Stimulated activated CD4-positive, alpha-beta T cell treated with anti-CD3 and anti-CD28 coated beads, TNF-alpha, amount 100 ng/mL, for 24 hours (primary cell): ENCODE data around the gene PKNOX2.

ENCODE experiments used
- DNase-seq, 3 experiments: peaks; one replicate each; pipeline ENCODE4 v3.0.0-alpha.2; 2020; ENCODE audit warnings: low read depth in 3 of 3

PKNOX2 gene

GRCh38 chr11:125380756-125381445, 216.3 kb downstream of the PKNOX2 start:
- no peak for DNase-seq

- DNase-seq: no peak
Observed at GRCh38 chr11:125381499-125382044, 217.0 kb downstream of the PKNOX2 start.

GRCh38 chr11:125382314-125382791, 217.8 kb downstream of the PKNOX2 start:
- no peak for DNase-seq

GRCh38 chr11:125382822-125383221, 218.3 kb downstream of the PKNOX2 start:
- no peak for DNase-seq

DNA sequence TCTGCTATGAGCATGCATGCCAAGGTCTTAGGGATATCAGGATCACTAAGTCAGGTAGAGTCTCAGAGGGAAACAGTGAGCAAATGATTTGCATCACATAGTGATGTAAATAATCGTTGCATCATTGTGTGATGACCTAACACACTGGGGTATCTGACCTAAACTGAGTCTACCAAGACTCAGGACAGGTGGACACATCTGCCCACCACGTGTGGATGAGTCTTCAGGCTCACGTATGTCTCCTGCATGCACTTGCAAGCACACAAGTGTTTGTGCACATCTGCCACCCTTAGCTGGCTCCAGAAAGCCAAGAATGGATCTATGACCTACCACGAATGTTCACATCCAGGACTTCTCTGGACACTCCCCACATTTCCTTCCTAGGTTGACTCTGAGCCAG, 220.3 kb downstream of the PKNOX2 start:
- no peak for DNase-seq

DNA sequence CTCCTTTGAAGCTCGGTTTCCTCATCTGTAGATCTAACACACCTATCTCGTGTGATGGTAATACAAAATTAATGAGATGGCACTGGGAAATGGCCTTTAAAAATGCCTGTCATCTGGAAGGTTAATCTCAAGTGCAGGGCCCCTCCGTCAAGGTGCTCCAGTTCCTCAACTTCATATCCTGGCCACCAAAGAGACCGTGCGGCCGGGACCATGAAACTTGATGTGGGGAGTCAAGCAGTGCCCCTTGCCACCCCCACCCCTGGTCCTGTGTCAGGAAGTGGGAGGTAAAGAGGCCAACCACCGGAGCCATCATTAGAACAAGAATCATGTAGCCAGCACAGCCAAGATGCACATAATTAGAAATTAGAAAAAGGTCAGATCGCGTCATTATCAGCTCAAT, 223.3 kb downstream of the PKNOX2 start:
- no peak for DNase-seq

GRCh38 chr11:125388611-125389010, 224.1 kb downstream of the PKNOX2 start:
- no peak for DNase-seq

DNA sequence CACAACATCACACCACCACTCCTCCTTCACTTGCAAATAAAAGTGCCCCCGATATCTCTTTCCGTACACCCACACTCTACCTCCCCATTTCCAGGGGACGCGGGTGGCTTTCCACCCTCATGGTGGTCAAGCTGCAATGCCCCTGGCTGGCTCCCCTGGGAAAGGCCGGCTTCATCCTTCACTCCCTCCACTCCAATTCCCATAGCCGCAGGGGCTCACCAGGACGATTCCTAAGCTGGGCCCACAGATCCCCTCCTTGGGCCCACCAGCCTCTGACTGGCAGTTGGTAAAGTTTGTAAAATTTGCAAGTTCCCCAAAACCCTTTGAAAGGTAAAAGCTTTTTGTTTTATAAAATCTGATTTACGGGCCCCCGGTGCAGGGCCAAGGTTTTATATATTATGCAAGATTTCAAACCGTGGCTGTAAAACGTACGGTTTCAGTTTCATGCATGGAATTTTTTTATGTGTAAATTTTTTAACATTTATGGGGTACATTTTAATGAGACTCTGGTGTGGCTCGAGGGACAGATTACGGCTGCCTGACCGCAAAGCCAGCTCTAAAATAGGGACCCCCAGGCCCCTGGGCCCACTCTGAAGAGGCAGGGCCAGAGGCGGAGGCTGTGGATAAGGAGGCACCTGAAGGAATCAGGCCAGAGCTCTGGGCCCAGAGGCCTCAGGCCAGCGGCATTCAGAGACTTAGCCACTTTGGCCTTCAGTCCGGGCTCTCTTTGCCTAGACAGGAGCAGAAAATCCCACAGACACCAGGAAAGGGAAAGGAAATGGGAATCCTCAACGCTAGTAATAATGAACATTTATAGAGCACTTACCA, 225.0 kb downstream of the PKNOX2 start:
- no peak for DNase-seq

- DNase-seq: no peak
Observed at GRCh38 chr11:125390946-125391345, 226.4 kb downstream of the PKNOX2 start.

- no peak for DNase-seq
Observed at GRCh38 chr11:125393331-125393730, 228.8 kb downstream of the PKNOX2 start.

DNA sequence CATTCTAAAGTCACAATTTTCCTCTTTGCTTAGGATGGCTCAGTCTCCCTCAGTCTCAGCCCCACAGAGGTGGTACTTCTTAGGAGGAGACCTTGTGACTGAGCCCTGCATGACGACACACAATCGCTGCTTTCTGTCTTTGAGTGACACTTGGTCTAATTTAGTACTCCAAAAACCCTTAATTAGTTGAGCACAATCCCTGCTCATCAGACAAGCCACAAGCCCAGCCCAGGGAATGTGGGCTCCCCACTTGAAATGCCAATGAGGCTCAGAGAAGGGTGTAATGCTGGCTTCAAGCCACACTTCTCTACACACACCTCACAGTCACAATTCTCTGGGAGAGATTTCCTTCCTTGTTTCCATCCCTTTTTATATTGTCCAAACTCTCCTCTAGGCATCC, 229.7 kb downstream of the PKNOX2 start:
- DNase-seq: no peak

DNA sequence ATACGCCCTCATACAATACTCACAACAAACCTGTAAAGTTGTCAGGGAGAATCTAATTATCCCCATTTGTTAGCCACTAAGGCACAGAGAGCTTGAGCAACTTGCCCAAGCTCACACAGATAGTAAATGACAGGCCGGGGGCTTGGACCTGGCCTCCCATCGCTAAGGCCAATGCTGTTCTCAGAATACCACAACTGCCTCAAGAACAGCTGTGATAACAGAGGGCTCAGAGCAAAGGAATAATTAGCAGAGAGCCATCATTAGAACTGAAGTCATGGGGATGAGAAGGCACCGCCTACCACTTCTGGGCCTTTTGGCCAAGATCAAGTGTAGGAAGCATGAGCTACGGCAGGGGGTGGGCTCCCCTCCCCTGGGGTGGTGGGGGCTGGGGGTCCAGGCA, 232.9 kb downstream of the PKNOX2 start:
- DNase-seq: no peak

DNA sequence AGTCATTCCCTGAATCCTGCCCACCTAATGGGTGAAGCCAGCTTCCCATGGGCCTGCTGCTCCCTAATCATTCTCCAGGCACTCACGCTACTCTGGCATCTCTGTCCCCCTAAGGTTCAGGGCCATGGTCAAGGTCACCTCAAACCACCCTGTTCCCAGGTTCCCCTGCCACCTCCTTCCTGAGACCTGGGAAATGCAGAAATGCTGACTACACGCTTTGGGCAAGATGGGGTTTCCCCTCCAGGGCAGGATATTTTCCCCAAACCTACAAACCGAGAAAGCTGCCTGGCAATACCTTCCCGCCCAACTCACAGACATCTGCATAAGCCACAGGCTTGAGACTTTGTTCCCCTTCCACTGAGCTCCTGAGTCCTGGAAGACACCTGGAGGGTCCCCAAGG, 233.9 kb downstream of the PKNOX2 start:
- no peak for DNase-seq

GRCh38 chr11:125398994-125399640, 234.6 kb downstream of the PKNOX2 start:
- DNase-seq: no peak

DNA sequence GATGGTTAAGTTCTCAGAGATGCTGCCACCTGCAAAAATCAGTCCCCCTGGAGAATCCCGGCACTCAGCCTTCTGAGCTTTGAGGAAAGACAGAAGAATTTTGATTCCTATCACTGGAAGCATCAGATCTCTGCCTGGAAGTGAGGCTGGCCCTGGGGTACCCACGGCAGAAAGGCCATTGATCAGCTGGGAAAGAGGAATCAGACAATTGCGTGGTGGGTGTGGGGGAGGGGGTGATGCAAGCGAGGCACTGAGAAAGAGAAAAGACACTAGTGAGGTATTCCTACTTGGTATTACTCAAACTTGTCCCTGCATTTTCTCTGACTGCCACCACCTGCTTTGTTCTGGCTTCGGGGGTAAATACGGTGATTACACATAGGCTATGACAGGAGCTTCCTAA, 235.4 kb downstream of the PKNOX2 start:
- DNase-seq: no peak

GRCh38 chr11:125401235-125401634, 236.7 kb downstream of the PKNOX2 start:
- DNase-seq: no peak

DNA sequence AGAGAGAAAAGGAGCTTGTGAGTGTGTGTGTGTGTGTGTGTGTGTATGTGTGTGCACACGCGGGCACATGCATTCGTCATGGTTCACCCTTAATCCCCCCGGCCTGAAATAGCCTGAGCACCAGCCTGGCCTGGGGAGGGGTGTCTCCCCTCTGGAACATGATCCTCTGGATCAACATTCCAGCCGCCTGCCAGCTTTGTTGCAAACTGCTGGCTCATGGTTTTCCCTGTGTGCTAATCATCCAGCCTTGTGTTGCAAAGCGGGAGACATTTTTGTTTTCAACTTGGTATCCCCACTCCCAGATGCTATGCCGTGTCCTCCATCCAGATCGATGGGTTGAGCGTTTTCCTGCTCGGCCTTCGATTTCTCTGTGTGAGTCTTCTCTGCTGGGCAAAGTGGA, 237.2 kb downstream of the PKNOX2 start:
- DNase-seq: no peak

DNA sequence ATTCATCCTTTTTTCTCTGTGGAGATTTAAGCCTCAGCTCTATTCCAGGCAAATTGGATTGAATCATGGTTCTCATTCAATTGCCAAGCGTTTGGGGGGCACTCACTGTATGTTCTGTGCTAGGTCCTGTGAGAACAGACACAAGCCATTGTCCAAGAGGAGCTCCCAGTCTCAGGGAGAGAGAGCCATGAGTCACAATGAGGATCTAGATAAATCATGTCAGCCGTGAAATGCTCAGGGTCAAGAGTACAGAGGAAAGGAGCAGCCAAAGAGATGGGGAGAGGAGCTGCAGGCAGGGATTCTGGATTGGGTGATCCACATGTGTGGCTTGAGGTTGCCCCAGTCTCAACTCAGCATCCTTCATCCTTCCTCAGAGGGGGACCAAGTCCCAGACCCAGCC, 237.9 kb downstream of the PKNOX2 start:
- no peak for DNase-seq

- no peak for DNase-seq
Observed at GRCh38 chr11:125404157-125404810, 239.7 kb downstream of the PKNOX2 start.

DNA sequence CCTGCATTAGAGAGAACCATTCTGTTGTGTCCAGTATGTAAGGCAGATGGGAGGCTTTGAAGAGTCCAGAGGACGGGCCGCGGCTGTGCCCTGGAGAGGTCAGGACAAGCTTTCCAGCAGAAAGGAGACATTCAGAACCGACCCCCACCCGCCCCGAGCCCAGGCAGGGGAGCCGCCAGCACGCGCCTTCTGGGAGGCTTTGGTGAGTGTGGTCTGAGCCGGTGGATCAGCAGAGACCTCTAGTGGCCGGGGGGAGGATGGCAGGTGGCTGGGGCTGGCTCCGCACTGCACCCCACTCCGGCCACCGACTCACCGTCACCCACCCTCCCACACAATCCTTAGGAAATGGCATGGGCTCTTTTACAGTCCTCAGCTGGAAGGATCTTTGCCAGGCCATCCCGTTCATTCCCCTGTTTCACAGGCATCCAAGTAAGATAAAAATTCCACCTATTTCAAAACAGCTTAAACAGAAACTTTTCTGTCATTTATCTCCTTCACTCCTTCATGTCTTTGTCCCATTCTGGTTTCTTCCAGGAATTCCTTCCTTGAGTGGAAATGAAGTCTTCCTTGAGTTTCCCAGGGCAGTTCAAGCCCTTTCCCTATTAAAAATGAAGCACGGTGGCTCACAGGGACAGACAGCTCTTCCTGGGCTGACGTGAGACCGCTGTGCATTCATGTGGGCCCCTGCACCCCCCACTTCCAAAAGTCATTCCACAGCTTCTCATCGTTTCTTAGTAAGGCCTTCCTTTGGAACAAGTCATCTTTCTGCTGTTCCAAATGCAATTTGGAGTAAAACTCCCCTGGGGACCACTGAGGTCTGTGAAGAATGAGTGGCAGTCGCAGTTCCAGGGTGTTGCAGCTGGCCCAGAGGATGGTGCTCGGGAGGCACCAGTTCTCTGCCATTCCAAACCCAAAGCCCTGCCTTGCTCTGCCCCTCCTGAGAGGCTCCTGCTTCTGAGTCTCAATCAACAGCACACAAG, 240.6 kb downstream of the PKNOX2 start:
- DNase-seq: peak; percentile 34 to 65 (median 45)

DNA sequence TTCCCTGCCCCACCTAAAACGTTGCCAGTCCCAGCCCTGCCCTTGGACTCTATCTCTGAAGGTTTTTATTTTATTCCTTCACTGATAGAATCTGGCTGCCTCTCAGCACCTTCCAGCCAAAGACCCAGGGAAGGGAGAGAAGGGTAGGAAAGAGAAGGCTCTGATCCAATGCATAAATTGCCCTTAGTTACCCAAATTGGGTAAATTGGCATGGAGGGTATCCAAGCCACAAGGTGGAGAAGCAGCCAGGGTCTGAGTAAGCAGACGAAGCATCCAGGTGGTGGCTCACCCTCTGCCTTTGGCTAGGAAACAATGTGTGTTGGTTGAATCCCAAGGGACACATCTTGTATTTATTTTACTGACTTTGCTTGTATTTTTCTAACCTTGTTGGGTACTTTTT, 242.5 kb downstream of the PKNOX2 start:
- DNase-seq: no peak
